GM18868 (cell line): ENCODE data around the gene CEBPB.

ENCODE experiments used
- ATAC-seq: cut with Tn5 transposase; IDR thresholded peaks from one replicate; pipeline ENCODE4 v1.9.1; 2021; ENCODE audit warnings: mild to moderate bottlenecking, moderate library complexity; ENCODE audit not compliant: unreplicated experiment

Gene CEBPB

DNA sequence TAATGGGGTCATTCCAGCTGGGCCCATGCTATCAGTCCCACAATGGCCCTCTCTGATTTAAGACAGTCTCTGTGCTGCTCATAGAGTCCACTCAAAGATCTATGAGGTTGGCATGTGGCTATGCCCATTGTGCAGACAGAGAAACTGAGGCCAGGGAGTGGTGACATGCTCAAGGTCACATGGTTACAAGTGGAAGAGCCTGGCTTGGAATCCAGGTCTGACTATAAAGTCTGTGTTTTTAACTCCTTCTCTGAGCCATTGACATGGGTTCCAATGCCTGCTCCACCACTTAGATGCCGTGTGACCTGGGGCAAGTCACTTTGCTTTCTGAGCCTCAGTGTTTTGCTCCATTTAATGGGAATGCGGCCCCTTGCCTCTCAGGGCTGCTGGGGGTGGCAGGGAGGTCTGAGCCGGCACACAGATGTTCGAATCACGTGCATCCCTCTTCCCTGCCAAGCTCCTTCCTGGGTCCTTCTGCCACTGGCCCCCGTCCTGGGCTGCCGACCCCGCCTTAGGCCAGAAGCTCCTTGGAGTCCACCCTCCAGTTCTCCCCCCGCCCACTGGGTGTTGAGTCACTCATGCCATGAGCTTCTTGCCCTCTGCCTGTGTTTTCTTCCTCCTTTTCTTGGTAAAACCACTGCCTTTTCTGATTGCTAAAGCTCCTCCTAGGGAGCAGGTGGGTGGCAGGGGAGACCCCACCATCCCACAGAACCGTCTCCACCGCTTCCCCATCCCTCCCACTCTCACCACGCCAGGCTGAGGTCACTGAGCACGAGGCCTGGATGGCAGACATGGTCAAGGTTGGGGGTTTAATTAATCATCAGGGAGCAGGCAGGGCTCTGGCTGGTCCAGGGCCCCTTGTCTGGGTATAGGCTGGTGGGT is 35.7 kb downstream of the CEBPB start:
- no peak for ATAC-seq

DNA sequence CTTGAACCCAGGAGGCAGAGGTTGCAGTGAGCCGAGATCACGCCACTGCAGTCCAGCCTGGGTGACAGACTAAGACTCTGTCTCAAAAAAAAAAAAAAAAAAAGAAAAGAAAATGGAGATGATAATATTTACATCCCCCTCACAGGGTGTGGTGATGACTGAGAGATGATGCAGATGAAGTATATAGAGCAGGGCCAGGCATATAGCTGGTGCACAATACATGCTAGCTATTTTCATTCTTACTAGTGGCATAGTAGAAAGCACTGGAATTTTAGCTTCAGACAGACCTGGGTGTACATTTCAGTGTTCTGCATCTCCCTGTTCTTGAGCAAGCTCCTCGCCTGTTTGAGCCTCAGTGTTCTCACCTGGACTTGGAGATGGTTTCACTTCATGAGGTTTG is 36.9 kb downstream of the CEBPB start:
- no peak for ATAC-seq

DNA sequence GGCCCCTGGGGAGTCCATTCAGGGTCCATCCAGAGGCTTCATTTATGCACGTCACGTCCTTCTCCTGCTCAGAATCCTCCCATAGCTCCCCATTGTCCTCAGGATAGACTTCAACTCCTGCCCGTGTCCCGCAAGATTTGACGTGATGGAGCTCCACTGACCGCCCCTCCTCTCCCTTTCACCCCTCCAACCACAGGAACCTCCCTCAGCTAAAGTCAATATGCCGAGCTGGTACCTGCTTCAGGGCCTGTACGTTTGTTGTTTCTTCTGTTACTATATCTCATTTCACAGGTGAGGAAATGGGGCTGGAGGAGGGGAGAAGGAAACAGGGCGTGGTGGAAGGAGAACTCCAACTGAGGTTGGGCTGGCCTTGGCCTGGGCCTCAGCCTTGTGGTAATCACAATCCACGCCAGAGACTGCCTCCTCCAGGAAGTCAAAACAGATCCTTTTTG is 38.6 kb downstream of the CEBPB start:
- ATAC-seq, result no peak

DNA sequence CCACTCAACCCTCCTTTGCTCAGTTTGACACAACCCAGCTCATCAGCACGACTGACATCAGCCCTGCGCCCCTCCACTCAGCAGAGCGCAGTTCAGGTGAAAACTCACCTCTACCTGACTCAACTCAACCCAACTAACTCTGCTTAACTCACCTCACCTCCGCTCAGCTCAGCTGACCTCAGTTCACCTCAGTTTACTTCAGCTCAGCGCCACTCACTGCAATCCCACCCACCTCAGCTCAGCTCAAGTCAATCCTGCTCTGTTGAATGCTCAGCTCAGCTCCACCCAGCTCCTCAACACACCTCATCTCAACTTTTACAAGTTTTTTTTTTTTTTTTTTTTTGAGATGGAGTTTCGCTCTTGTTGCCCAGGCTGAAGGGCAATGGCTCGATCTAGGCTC is 39.6 kb downstream of the CEBPB start:
- ATAC-seq, result no peak

DNA sequence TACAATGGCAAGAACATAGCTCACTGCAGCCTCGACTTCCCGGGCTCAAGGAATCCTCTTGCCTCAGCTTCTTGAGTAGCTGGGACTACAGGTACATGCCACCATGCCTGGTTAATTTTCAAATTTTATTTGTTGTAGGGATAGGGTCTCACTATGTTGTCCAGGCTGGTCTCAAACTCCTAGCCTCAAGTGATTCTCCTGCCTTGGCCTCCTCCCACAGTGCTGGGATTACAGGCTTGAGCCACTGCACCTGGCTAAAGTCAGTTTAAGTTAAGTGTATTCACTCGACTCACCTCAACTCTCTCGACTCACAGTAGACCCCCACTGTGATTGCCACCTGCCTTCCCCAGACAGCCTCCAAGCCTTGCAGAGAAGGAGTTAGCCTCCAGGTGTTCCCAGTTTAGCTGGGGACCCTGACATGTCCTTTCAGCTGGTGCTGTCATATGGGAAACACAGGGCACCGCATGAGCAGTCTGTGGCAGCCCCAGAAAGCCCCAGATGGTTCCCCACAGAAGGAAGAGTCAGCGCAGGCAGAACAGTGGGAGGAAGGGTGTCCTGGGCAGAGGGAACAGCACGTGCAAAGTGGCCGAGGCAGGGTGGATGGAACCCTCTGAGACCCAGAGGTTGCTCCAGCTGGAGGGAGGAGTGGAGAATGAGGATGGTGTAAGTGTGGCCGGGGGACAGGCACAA is 40.4 kb downstream of the CEBPB start:
- ATAC-seq, result no peak

DNA sequence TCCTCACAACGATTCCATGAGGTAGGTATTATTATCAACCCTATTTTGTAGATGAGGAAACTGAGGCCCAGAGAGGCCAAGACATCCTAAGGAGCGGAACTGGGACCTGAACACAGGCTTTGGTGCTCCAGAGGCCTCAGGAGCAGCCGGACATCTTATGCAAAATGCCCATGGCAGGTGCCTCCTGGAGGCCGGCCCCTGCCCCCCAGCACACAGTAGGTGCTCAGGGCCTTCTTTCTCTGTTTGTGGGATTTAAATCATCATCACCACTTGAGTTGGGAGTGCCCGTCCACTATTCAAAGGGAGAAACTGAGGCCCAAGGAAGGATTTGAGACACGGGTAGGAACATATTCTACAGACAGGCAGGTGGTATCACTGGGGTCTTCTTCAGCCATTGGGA is 41.2 kb downstream of the CEBPB start:
- ATAC-seq, result no peak

DNA sequence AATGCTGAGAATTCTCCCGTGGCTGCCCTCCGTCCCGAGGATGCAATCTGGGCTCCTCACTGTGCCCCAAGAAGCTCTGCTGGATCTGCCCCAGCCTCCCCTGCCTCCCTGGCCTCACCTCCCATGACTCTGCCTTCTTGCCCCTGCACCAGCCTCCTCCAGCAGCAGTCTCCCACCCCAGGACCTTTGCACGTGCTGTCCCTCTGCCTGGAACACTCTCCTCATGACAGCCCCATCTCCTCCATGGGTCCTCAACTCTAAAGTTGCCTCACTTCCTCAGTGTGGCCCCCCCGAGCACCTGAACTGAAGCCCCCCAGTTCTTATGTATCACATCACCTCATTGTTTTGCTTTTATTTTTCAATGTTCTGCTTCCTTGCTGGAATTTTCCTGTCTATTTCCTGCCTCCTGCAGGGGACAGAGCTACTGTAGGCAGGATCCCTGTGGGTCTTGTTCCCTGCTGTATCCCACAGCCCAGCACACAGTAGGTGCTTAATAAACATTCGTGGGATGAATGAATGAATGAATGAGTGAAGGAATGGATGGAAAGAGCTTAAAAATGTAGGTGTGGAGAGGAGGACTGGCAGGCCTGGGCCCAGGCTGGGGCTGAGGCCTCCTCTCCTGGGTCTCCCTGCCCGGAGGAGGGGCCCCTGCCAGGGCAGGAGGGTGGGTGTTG is 42.2 kb downstream of the CEBPB start:
- no peak for ATAC-seq

DNA sequence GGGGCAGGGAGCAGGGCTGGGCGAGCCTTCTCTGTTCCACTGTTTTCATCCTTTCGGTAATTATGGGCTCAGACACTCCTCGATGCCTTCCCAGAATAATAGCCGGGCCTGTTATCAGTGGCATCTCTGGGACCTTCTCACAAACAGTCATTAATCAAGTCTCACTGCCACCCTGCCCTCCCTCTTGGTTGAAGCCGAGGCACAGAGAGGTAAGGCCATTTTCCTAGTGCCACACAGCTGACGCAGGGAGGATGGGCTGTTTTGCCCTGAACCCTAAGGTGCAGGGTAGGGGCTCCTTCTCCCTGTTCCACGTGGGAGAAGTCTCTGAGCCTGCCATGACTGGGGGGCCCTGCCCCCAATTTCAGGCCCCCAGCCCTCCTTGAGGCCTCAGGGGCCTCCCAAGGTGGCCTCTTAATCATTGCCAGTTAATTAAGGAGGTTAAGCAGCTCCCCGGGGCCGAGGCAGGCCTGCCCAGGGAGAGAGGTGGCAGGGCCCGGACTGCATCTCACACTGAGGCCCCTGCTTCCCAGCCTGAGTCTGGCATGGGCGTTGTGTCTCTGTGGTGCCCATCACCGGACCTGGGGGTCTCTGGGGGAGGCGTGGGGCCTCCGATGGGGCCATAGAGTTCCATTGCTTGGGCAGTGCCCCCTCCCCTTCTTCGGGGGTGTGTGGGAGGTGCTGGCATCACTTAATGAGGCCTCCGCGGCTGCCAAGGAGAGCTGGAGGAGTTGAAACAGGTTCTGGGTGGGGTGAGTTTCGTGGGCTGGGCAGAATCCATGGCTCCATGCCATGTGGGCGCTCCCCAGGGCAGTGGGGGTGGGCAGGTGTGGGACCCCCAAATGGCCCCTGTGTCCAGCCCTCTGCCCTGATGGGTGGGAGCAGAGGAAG is 42.9 kb downstream of the CEBPB start:
- no peak for ATAC-seq

DNA sequence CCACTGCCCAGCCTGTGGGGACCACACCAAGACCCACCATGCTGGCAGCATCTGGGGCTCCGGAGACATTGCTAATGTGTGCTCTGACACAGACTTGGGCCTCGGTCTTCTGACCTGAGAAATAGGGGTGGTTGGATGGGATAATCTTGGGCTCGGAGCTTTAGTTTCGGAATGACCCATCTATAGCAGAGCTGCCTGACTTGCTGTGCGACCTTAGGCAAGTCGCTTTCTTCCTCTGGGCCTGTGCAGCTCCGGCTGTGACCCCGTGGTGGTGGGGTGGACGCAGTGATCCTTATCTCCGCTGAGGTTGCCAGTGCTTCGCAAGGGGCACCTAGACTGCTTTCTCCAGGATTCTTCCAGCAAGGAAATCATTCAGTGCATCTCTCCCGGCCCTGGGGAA is 43.7 kb downstream of the CEBPB start:
- ATAC-seq, result no peak

DNA sequence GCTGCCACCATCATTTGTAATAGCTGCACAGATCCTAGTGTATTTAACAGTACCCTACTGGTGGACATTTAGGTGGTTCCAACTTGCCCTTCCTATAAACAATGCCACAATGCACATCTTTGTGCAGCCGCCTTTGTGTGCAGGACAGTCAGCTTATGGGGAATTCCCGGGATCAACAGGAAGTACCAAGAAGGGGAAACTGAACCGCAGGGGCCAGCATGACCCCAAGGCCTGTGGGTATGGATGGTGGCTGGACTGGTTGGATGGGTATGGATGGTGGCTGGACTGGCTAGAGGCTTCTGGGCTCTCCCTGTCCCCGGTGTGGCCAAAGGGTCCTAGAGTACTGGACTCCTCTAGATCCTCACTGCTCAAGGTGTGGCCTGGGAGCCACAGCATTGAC is 46.7 kb downstream of the CEBPB start:
- no peak for ATAC-seq

DNA sequence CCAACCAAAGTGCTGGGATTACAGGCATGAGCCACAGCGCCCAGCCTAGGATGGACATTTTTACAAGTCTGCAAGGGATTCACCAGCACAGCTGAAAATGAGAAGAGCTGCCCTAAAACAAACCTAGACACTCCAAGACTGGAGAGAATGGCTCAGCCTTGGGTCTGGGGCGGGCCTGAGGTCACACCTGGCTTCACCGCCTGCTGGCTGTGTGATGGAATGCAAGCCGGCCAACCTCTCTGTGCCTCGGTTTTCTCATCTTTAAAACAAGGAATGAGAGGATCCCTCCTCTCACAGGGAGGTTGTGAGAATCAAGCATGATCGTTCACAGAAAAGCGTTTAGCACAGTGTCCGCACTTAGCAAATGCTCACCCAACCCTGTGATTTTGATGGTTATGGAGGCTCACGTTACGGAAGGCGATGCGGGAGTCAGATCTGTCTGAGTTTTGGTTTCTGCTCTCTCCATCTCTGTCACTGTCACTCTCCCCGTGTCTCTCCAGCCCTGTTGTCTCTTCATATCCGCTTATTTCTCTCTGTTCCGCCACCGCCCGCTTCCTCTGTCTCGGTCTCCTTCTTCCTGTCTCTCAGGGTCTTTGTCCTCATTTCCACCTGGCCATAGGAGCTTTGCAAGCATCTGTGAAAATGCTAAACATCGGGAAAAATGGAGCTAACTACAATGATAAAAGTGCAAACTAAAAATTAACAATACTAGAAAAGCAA is 47.6 kb downstream of the CEBPB start:
- ATAC-seq, result no peak

DNA sequence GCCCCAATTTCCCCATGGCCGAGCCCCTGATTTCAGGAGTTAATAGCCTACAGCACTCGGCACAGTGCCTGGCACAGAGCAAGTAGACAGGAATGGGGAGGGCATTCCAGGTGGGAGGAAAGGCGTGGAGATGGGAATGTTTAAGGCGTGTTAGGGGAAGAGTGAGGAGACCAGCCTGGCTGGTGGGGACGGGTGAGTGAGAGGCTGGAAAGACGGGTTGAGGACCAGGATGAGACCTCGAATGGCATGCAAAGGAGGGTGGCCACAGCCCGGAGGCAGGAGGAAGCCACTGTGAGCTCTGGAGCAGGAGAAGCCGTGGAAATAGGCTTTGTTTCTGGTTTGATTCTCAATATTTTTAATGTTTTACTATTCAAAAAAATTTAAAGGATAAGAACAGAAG is 49.5 kb downstream of the CEBPB start:
- no peak for ATAC-seq

DNA sequence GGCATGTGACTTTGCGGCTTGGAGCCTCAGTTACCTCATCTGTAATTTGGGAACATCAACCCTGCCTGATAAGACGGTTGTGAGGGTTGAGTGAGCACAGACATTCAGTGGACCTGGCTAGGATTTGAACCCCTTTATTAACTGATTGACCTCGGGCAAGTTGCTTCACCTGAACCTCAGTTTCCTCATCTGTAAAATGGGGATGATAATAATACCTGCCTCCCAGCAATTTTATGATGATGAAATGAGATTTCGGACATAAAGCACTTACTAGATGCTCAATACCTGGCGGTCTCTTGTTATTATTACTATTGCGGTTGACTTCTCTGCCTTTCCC is 51.5 kb downstream of the CEBPB start:
- no peak for ATAC-seq
